Fibroblast of lung (primary cell): ENCODE data around the gene DCAF10. TPM values are rescaled to one million over a fixed set of nuclear protein-coding genes. Genes with fewer than 3 reads are reported as not detected.

Experiments used
- DNase-seq, 2 donors: peaks; one replicate each; pipeline versions ENCODE4 v3.0.0 to v3.0.0-alpha.2; 2010; ENCODE audit warnings: low read depth in 2 of 2
- H2AFZ ChIP-seq: 2 replicates; pipeline ENCODE4 v1.5.1; 2012; ENCODE audit warnings: low read length, control low read depth, inconsistent platforms
- H3K27ac ChIP-seq: 2 replicates; pipeline ENCODE4 v1.5.1; 2011; ENCODE audit warnings: low read length, control low read depth; ENCODE audit not compliant: insufficient read depth
- H3K27me3 ChIP-seq: 2 replicates; pipeline ENCODE4 v1.5.1; 2011; ENCODE audit warnings: mild to moderate bottlenecking, low read length; ENCODE audit not compliant: control insufficient read depth, insufficient read depth
- H3K36me3 ChIP-seq: 2 replicates; pipeline ENCODE4 v1.5.1; 2011; ENCODE audit warnings: low read length; ENCODE audit not compliant: control insufficient read depth, insufficient read depth
- H3K4me1 ChIP-seq: 2 replicates; pipeline ENCODE4 v1.5.1; 2011; ENCODE audit warnings: low read length; ENCODE audit not compliant: control insufficient read depth, insufficient read depth; ENCODE audit errors: extremely low read depth
- H3K4me2 ChIP-seq: 2 replicates; pipeline ENCODE4 v1.5.1; 2011; ENCODE audit warnings: low read length, control low read depth; ENCODE audit not compliant: insufficient read depth; ENCODE audit errors: extremely low read depth
- H3K4me3 ChIP-seq, 4 experiments: fragments of 200-600 bp in 1 of 4; sonication (generic) in 1 of 4; replicated peaks in 1 of 4; 2 replicates each; pipeline ENCODE4 v1.5.1; 2011 to 2016; ENCODE audit warnings: low read length in 4 of 4, low read depth in 3 of 4, mild to moderate bottlenecking in 3 of 4, control low read depth in 2 of 4, inconsistent platforms in 1 of 4, mixed read lengths in 1 of 4; ENCODE audit not compliant: insufficient read depth in 1 of 4; ENCODE audit errors: control extremely low read depth in 1 of 4
- H3K79me2 ChIP-seq: 2 replicates; pipeline ENCODE4 v1.5.1; 2012; ENCODE audit warnings: mild to moderate bottlenecking, low read length, inconsistent platforms; ENCODE audit not compliant: control insufficient read depth, insufficient read depth
- H3K9ac ChIP-seq: 2 replicates; pipeline ENCODE4 v1.5.1; 2011; ENCODE audit warnings: mild to moderate bottlenecking, low read length, control low read depth; ENCODE audit not compliant: insufficient read depth
- H3K9me3 ChIP-seq: 2 replicates; pipeline ENCODE4 v1.5.1; 2012; ENCODE audit warnings: low read depth, low read length; ENCODE audit not compliant: control insufficient read depth, insufficient read depth
- H4K20me1 ChIP-seq: 2 replicates; pipeline ENCODE4 v1.5.1; 2011; ENCODE audit warnings: low read length; ENCODE audit not compliant: control insufficient read depth, insufficient read depth; ENCODE audit errors: extremely low read depth
- CTCF ChIP-seq, 2 donors: IDR thresholded peaks in 1 of 2; conservative IDR thresholded peaks in 1 of 2; 1 replicate in 1 of 2; 2 replicates in 1 of 2; pipeline ENCODE4 v1.5.1; 2011 to 2012; ENCODE audit warnings: low read length in 2 of 2, control low read depth in 1 of 2, inconsistent platforms in 1 of 2, low read depth in 1 of 2, mild to moderate bottlenecking in 1 of 2
- EZH2 ChIP-seq: IDR thresholded peaks from 2 replicates; pipeline ENCODE4 v1.5.1; 2012; ENCODE audit warnings: low read length, control low read depth, mild to moderate bottlenecking; ENCODE audit errors: missing control alignments
- polyA plus RNA-seq, 2 donors: library from polyadenylated mRNA; depleted of rRNA in 1 of 2; stranded (reverse) in 1 of 2; unstranded in 1 of 2; fragments of >200 nt; gene quantifications; 2 replicates each; pipeline ENCODE4 v1.2.1, GENCODE V29; 2011 to 2012; ENCODE audit warnings: missing spikeins in 1 of 2
- total RNA-seq: library from RNA; depleted of rRNA; stranded (reverse); fragments of >200 nt; gene quantifications from 2 replicates; pipeline ENCODE4 v1.2.1, GENCODE V29; 2014

DCAF10 gene
- total and polyA plus RNA-seq, 2 donors (not counting 1 experiment from before 2014, with no cell fraction given), result 26.6 to 33.5 TPM

GRCh38 chr9:37827483-37828165 lies 27.0 kb downstream of the DCAF10 start:
- no peak overlapping the region for H3K27ac ChIP-seq
- no peak overlapping the region for H3K9ac ChIP-seq
- no peak for DNase-seq
- no peaks in the 10 kb centered on the region for H3K27me3 ChIP-seq
- no peaks in the 10 kb centered on the region for H3K79me2 ChIP-seq
- H3K4me2 ChIP-seq, result no peak overlapping the region
- H3K9me3 ChIP-seq, result no peaks in the 10 kb centered on the region
- no peak overlapping the region for H3K4me3 ChIP-seq
- TF ChIP-seq EZH2, result no peak
- TF ChIP-seq CTCF (conservative IDR thresholded peaks at IDR 0.05 in 1 of 2, IDR thresholded peaks at IDR 0.05 in 1 of 2; ENCODE audit: low read depth in 1 of 2, low read length in 2 of 2), result no peak
- H2AFZ ChIP-seq, result no peak overlapping the region
- peaks cover 2% of the 10 kb centered on the region for H3K36me3 ChIP-seq
- H3K4me1 ChIP-seq, result no peaks in the 10 kb centered on the region
- no peaks in the 10 kb centered on the region for H4K20me1 ChIP-seq

- H4K20me1 ChIP-seq, result no peaks in the 10 kb centered on the region
- no peaks in the 10 kb centered on the region for H3K27me3 ChIP-seq
- no peaks in the 10 kb centered on the region for H3K36me3 ChIP-seq
- no peak overlapping the region for H2AFZ ChIP-seq
- no peak for DNase-seq
- no peaks in the 10 kb centered on the region for H3K4me1 ChIP-seq
- H3K27ac ChIP-seq, result no peak overlapping the region
- H3K9ac ChIP-seq, result no peak overlapping the region
- no peaks in the 10 kb centered on the region for H3K9me3 ChIP-seq
- no peaks in the 10 kb centered on the region for H3K79me2 ChIP-seq
- TF ChIP-seq EZH2, result no peak
- TF ChIP-seq CTCF (conservative IDR thresholded peaks at IDR 0.05 in 1 of 2, IDR thresholded peaks at IDR 0.05 in 1 of 2; ENCODE audit: low read depth in 1 of 2, low read length in 2 of 2), result no peak
- no peak overlapping the region for H3K4me3 ChIP-seq
- H3K4me2 ChIP-seq, result no peak overlapping the region
Observed at GRCh38 chr9:37835821-37836220, 35.2 kb downstream of the DCAF10 start.

GRCh38 chr9:37836386-37836785 lies 35.8 kb downstream of the DCAF10 start:
- no peak for DNase-seq
- H3K9me3 ChIP-seq, result no peaks in the 10 kb centered on the region
- H3K4me3 ChIP-seq, result no peak overlapping the region
- H3K27ac ChIP-seq, result no peak overlapping the region
- no peaks in the 10 kb centered on the region for H3K4me1 ChIP-seq
- no peaks in the 10 kb centered on the region for H3K79me2 ChIP-seq
- H3K9ac ChIP-seq, result no peak overlapping the region
- no peak overlapping the region for H3K4me2 ChIP-seq
- H4K20me1 ChIP-seq, result no peaks in the 10 kb centered on the region
- H3K27me3 ChIP-seq, result no peaks in the 10 kb centered on the region
- no peaks in the 10 kb centered on the region for H3K36me3 ChIP-seq
- TF ChIP-seq CTCF (conservative IDR thresholded peaks at IDR 0.05 in 1 of 2, IDR thresholded peaks at IDR 0.05 in 1 of 2; ENCODE audit: low read depth in 1 of 2, low read length in 2 of 2) (no peak), EZH2 (no peak)
- H2AFZ ChIP-seq, result no peak overlapping the region
